Naive B cell (primary cell): ENCODE data around the gene TMEM234. TPM values are rescaled to one million over a fixed set of nuclear protein-coding genes. Genes with fewer than 3 reads are reported as not detected.

Experiments used
- ATAC-seq, 2 donors: fragments of 150-1000 bp; cut with Tn5 transposase; 2 replicates each; pipeline ENCODE4 v1.10.0; 2021; ENCODE audit warnings: low read depth in 2 of 2, mild to moderate bottlenecking in 2 of 2, moderate library complexity in 2 of 2
- DNase-seq: peaks from one replicate; pipeline ENCODE4 v3.0.0; 2022
- H3K27ac Mint-ChIP-seq, 6 donors: one replicate each; pipeline ENCODE4 v1.8.0; 2020 to 2022; ENCODE audit warnings: mild to moderate bottlenecking in 6 of 6, mixed read lengths in 6 of 6, moderate library complexity in 5 of 6, inconsistent platforms in 2 of 6
- H3K27me3 Mint-ChIP-seq, 3 donors: one replicate each; pipeline ENCODE4 v1.8.0; 2021 to 2022; ENCODE audit warnings: mixed read lengths in 3 of 3, mild to moderate bottlenecking in 1 of 3
- H3K36me3 Mint-ChIP-seq, 2 donors: one replicate each; pipeline ENCODE4 v1.8.0; 2020 to 2022; ENCODE audit warnings: mixed read lengths in 2 of 2, inconsistent platforms in 1 of 2, mild to moderate bottlenecking in 1 of 2
- H3K4me1 Mint-ChIP-seq, 3 donors: one replicate each; pipeline ENCODE4 v1.8.0; 2020 to 2022; ENCODE audit warnings: mixed read lengths in 3 of 3, inconsistent platforms in 1 of 3, mild to moderate bottlenecking in 1 of 3, moderate library complexity in 1 of 3
- H3K4me3 Mint-ChIP-seq, 8 donors: one replicate each; pipeline ENCODE4 v1.8.0; 2020 to 2022; ENCODE audit warnings: mild to moderate bottlenecking in 8 of 8, mixed read lengths in 8 of 8, moderate library complexity in 8 of 8, inconsistent platforms in 2 of 8
- H3K9me3 Mint-ChIP-seq, 7 donors: one replicate each; pipeline ENCODE4 v1.8.0; 2020 to 2022; ENCODE audit warnings: mixed read lengths in 7 of 7, mild to moderate bottlenecking in 5 of 7, inconsistent platforms in 2 of 7, moderate library complexity in 1 of 7
- polyA plus RNA-seq, 6 donors: library from polyadenylated mRNA; unstranded; fragments of 300-500 nt; fragmentation: Illumina TruSeq; gene quantifications; one replicate each; pipeline ENCODE4 v1.2.3, GENCODE V29; 2021; ENCODE audit warnings: low read depth in 6 of 6

Gene TMEM234
- polyA plus RNA-seq, 6 donors from 2014 or later, result 6.8 to 12.0 (median 10.9) TPM; not detected in 1

- no peak overlapping the region for H3K27ac Mint-ChIP-seq
- H3K9me3 Mint-ChIP-seq, result no peaks in the 10 kb centered on the region
- H3K4me3 Mint-ChIP-seq, result no peak overlapping the region
- ATAC-seq (no peak), DNase-seq (no peak)
- H3K27me3 Mint-ChIP-seq, result no peaks in the 10 kb centered on the region
- H3K4me1 Mint-ChIP-seq, result peaks cover 9 to 26% (median 23%) of the 10 kb centered on the region in 3 donors
- peaks cover 26 to 27% of the 10 kb centered on the region in 2 donors for H3K36me3 Mint-ChIP-seq
Observed at GRCh38 chr1:32187850-32188249, 34.3 kb downstream of the TMEM234 start.

- Mint-ChIP-seq H3K9me3 (no peaks in the 10 kb centered on the region), H3K4me1 (peaks cover 21 to 38% (median 28%) of the 10 kb centered on the region in 3 donors), H3K27me3 (no peaks in the 10 kb centered on the region), H3K4me3 (peak overlapping the region in 1 of 8 donors; percentile 30), H3K36me3 (peaks cover 15 to 19% of the 10 kb centered on the region in 2 donors), H3K27ac (peak overlapping the region in 1 of 6 donors; percentile 3)
- ATAC-seq, result no peak
- no peak for DNase-seq
Observed at GRCh38 chr1:32186491-32186890, 35.7 kb downstream of the TMEM234 start.

- Mint-ChIP-seq H3K27ac (peak overlapping the region in 1 of 6 donors; percentile 26), H3K36me3 (peaks cover 12 to 19% of the 10 kb centered on the region in 2 donors), H3K4me1 (peaks cover 25 to 42% (median 32%) of the 10 kb centered on the region in 3 donors), H3K9me3 (no peaks in the 10 kb centered on the region), H3K4me3 (peak overlapping the region in 1 of 8 donors; percentile 30), H3K27me3 (no peaks in the 10 kb centered on the region)
- ATAC-seq (no peak), DNase-seq (no peak)
Observed at GRCh38 chr1:32186077-32186476, 36.1 kb downstream of the TMEM234 start.

GRCh38 chr1:32184650-32185049 is 37.5 kb downstream of the TMEM234 start:
- peaks cover 36 to 52% (median 41%) of the 10 kb centered on the region in 3 donors for H3K4me1 Mint-ChIP-seq
- no peaks in the 10 kb centered on the region for H3K27me3 Mint-ChIP-seq
- no peak overlapping the region for H3K27ac Mint-ChIP-seq
- DNase-seq, result no peak
- H3K4me3 Mint-ChIP-seq, result no peak overlapping the region
- no peaks in the 10 kb centered on the region for H3K9me3 Mint-ChIP-seq
- ATAC-seq, result no peak
- peaks cover 12 to 19% of the 10 kb centered on the region in 2 donors for H3K36me3 Mint-ChIP-seq

GRCh38 chr1:32182060-32182459 is 40.1 kb downstream of the TMEM234 start:
- ATAC-seq (no peak), DNase-seq (no peak)
- Mint-ChIP-seq H3K4me3 (peak overlapping the region in 2 of 8 donors; percentile 93 to 97), H3K27me3 (no peaks in the 10 kb centered on the region), H3K27ac (no peak overlapping the region), H3K36me3 (peaks cover 12 to 19% of the 10 kb centered on the region in 2 donors), H3K9me3 (no peaks in the 10 kb centered on the region), H3K4me1 (peaks cover 36 to 54% (median 42%) of the 10 kb centered on the region in 3 donors)

- Mint-ChIP-seq H3K9me3 (no peaks in the 10 kb centered on the region), H3K27ac (peak overlapping the region in 3 of 6 donors; percentile 20 to 97 (median 74)), H3K4me1 (peaks cover 35 to 53% (median 42%) of the 10 kb centered on the region in 3 donors), H3K36me3 (peaks cover 10 to 18% of the 10 kb centered on the region in 2 donors), H3K27me3 (no peaks in the 10 kb centered on the region), H3K4me3 (peak overlapping the region in 6 of 8 donors; percentile 89 to 97 (median 92))
- ATAC-seq, result no peak
- no peak for DNase-seq
Observed at GRCh38 chr1:32181563-32181962, 40.6 kb downstream of the TMEM234 start.

- ATAC-seq, result no peak
- H3K27me3 Mint-ChIP-seq, result no peaks in the 10 kb centered on the region
- no peaks in the 10 kb centered on the region for H3K9me3 Mint-ChIP-seq
- peaks cover 5 to 13% of the 10 kb centered on the region in 2 donors for H3K36me3 Mint-ChIP-seq
- H3K27ac Mint-ChIP-seq, result peak overlapping the region; percentile 79 to 97 (median 92)
- peak overlapping the region; percentile 89 to 97 (median 93) for H3K4me3 Mint-ChIP-seq
- DNase-seq, result no peak
- H3K4me1 Mint-ChIP-seq, result peaks cover 30 to 48% (median 37%) of the 10 kb centered on the region in 3 donors
Observed at GRCh38 chr1:32181065-32181464, 41.1 kb downstream of the TMEM234 start.

GRCh38 chr1:32180186-32181060 is 41.7 kb downstream of the TMEM234 start:
- Mint-ChIP-seq H3K27me3 (no peaks in the 10 kb centered on the region), H3K27ac (peak overlapping the region; percentile 88 to 97 (median 94)), H3K4me3 (peak overlapping the region; percentile 89 to 97 (median 93)), H3K9me3 (no peaks in the 10 kb centered on the region), H3K36me3 (peaks cover 0 to 13% of the 10 kb centered on the region in 2 donors), H3K4me1 (peaks cover 27 to 45% (median 34%) of the 10 kb centered on the region in 3 donors)
- ATAC-seq (no peak), DNase-seq (no peak)

GRCh38 chr1:32179443-32180185 is 42.5 kb downstream of the TMEM234 start, which contains the start of gene TXLNA:
Gene TXLNA, plus strand, starts transcription at chr1:32179675. Its CDS starts 671 bp downstream, at chr1:32180346.
- Mint-ChIP-seq H3K9me3 (no peaks in the 10 kb centered on the region), H3K27me3 (no peaks in the 10 kb centered on the region), H3K27ac (peak within 1 kb of the TSS; percentile 94 to 100 (median 98)), H3K4me1 (peaks cover 28 to 41% (median 30%) of the 10 kb centered on the region in 3 donors), H3K4me3 (peak within 1 kb of the TSS; percentile 90 to 97 (median 93)), H3K36me3 (peaks cover 0 to 8% of the 10 kb centered on the region in 2 donors)
- ATAC-seq (peak; percentile 89 to 90), DNase-seq (peak; percentile 89)

GRCh38 chr1:32179193-32179442 is 43.0 kb downstream of the TMEM234 start:
- peaks cover 0 to 3% of the 10 kb centered on the region in 2 donors for H3K36me3 Mint-ChIP-seq
- H3K27me3 Mint-ChIP-seq, result no peaks in the 10 kb centered on the region
- peak overlapping the region; percentile 94 to 100 (median 98) for H3K27ac Mint-ChIP-seq
- peak overlapping the region; percentile 90 to 97 (median 93) for H3K4me3 Mint-ChIP-seq
- peaks cover 27 to 36% (median 33%) of the 10 kb centered on the region in 3 donors for H3K4me1 Mint-ChIP-seq
- no peak for DNase-seq
- ATAC-seq, result no peak
- no peaks in the 10 kb centered on the region for H3K9me3 Mint-ChIP-seq

GRCh38 chr1:32178380-32179192 is 43.6 kb downstream of the TMEM234 start:
- no peaks in the 10 kb centered on the region for H3K9me3 Mint-ChIP-seq
- ATAC-seq (no peak), DNase-seq (no peak)
- H3K27me3 Mint-ChIP-seq, result no peaks in the 10 kb centered on the region
- peaks cover 25 to 34% (median 31%) of the 10 kb centered on the region in 3 donors for H3K4me1 Mint-ChIP-seq
- peak overlapping the region; percentile 90 to 97 (median 93) for H3K4me3 Mint-ChIP-seq
- no peaks in the 10 kb centered on the region for H3K36me3 Mint-ChIP-seq
- H3K27ac Mint-ChIP-seq, result peak overlapping the region; percentile 94 to 100 (median 98)

GRCh38 chr1:32172621-32173245 is 49.4 kb downstream of the TMEM234 start:
- H3K36me3 Mint-ChIP-seq, result peaks cover 15 to 31% of the 10 kb centered on the region in 2 donors
- H3K4me3 Mint-ChIP-seq, result no peak overlapping the region
- no peaks in the 10 kb centered on the region for H3K27me3 Mint-ChIP-seq
- H3K9me3 Mint-ChIP-seq, result no peaks in the 10 kb centered on the region
- peaks cover 5 to 7% (median 6%) of the 10 kb centered on the region in 3 donors for H3K4me1 Mint-ChIP-seq
- no peak for DNase-seq
- peak overlapping the region in 1 of 6 donors; percentile 74 for H3K27ac Mint-ChIP-seq
- no peak for ATAC-seq
